Measurements from ENCODE around the gene DYRK4. TPM values are rescaled to one million over a fixed set of nuclear protein-coding genes. Genes with fewer than 3 reads are reported as not detected.

Gene DYRK4
- polyA plus RNA-seq, 3 donors: 17.4 to 26.9 (median 22.4) TPM

DNA sequence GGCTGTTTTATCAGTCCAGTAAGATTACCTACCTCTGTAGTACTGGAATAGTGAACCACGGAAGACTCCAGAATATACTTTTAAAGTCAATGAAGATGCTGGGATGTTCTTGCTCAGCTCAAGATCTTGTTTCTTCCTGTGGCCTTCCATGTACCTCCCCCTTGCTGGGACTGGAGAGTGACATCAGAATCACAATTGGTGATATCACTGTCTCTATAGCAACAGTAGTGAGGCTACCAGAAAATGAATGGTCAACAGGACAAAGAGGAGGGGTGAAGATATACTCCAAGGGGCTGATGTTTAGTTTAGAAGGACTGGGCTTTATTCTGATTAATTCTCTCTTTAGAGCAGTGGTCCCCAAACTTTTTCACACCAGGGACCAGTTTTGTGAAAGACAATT, 83.0 kb downstream of the DYRK4 start:
- Mint-ChIP-seq H3K27me3 (ENCODE audit: low read depth in 3 of 3) (peaks cover 8 to 20% (median 12%) of the 10 kb centered on the region in 3 donors), H3K36me3 (no peaks in the 10 kb centered on the region), H3K4me3 (no peak overlapping the region), H3K27ac (no peak overlapping the region), H3K9me3 (peaks cover 0 to 2% (median 0%) of the 10 kb centered on the region in 7 donors), H3K4me1 (peaks cover 16% of the 10 kb centered on the region)
- DNase-seq: no peak
- intact Hi-C loops (cut with micrococcal nuclease): loop anchor here in 1 of 2 donors (10.0 kb wide), 1 partner anchor 320 kb away; the partner anchor contains the start of gene TIGAR
- no peaks in the 10 kb centered on the region for H3K9me3 ChIP-seq (replicated peaks in 1 of 2; ENCODE audit: control insufficient read depth in 1 of 2, insufficient read depth in 1 of 2, low read length in 2 of 2)
- H3K9ac ChIP-seq (ENCODE audit: insufficient read depth, low read length, poor library complexity, severe bottlenecking): no peak overlapping the region
- peaks cover 14% of the 10 kb centered on the region for H3K79me2 ChIP-seq (ENCODE audit: insufficient read depth, low read length)
- no peaks in the 10 kb centered on the region for H3K36me3 ChIP-seq (replicated peaks in 1 of 2; ENCODE audit: control insufficient read depth in 1 of 2, insufficient read depth in 2 of 2, low read length in 2 of 2)
- H3K27me3 ChIP-seq (ENCODE audit: control insufficient read depth in 2 of 2, insufficient read depth in 2 of 2, low read length in 2 of 2): no peaks in the 10 kb centered on the region
- no CpG with 5 or more reads among the region's 1 CpG for WGBS (ENCODE audit: insufficient coverage)
- H4K20me1 ChIP-seq (ENCODE audit: insufficient read depth, low read length): no peaks in the 10 kb centered on the region
- no peak overlapping the region for H3K4me3 ChIP-seq (replicated peaks in 1 of 3; ENCODE audit: low read depth in 2 of 3, low read length in 3 of 3)
- H3K27ac ChIP-seq (ENCODE audit: low read depth in 1 of 2, low read length in 2 of 2): no peak overlapping the region
- peaks cover 15 to 17% of the 10 kb centered on the region in 2 donors for H3K4me1 ChIP-seq (ENCODE audit: control insufficient read depth in 1 of 2, insufficient read depth in 2 of 2, low read length in 2 of 2)
- H2AFZ ChIP-seq (ENCODE audit: insufficient read depth, low read depth, low read length, poor library complexity, severe bottlenecking): no peak overlapping the region
- H3K4me2 ChIP-seq (replicated peaks; ENCODE audit: extremely low read depth, low read length, poor library complexity, severe bottlenecking): no peak overlapping the region
- TF ChIP-seq, protein P1, sequence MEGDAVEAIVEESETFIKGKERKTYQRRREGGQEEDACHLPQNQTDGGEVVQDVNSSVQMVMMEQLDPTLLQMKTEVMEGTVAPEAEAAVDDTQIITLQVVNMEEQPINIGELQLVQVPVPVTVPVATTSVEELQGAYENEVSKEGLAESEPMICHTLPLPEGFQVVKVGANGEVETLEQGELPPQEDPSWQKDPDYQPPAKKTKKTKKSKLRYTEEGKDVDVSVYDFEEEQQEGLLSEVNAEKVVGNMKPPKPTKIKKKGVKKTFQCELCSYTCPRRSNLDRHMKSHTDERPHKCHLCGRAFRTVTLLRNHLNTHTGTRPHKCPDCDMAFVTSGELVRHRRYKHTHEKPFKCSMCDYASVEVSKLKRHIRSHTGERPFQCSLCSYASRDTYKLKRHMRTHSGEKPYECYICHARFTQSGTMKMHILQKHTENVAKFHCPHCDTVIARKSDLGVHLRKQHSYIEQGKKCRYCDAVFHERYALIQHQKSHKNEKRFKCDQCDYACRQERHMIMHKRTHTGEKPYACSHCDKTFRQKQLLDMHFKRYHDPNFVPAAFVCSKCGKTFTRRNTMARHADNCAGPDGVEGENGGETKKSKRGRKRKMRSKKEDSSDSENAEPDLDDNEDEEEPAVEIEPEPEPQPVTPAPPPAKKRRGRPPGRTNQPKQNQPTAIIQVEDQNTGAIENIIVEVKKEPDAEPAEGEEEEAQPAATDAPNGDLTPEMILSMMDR (IDR thresholded peaks at IDR 0.05): no peak

GRCh38 chr12:4648104-4648500, 86.1 kb downstream of the DYRK4 start:
- Histone ChIP-seq H2AFZ (ENCODE audit: insufficient read depth, low read depth, low read length, poor library complexity, severe bottlenecking) (peak overlapping the region; percentile 91), H3K79me2 (ENCODE audit: insufficient read depth, low read length) (peaks cover 44% of the 10 kb centered on the region), H3K9ac (ENCODE audit: insufficient read depth, low read length, poor library complexity, severe bottlenecking) (peak overlapping the region; percentile 86), H3K4me3 (replicated peaks in 1 of 3; ENCODE audit: low read depth in 2 of 3, low read length in 3 of 3) (peak overlapping the region; percentile 80 to 100 (median 90)), H3K4me2 (replicated peaks; ENCODE audit: extremely low read depth, low read length, poor library complexity, severe bottlenecking) (peak overlapping the region; percentile 95), H3K36me3 (replicated peaks in 1 of 2; ENCODE audit: control insufficient read depth in 1 of 2, insufficient read depth in 2 of 2, low read length in 2 of 2) (peaks cover 0 to 10% of the 10 kb centered on the region in 2 donors), H4K20me1 (ENCODE audit: insufficient read depth, low read length) (peaks cover 19% of the 10 kb centered on the region), H3K4me1 (ENCODE audit: control insufficient read depth in 1 of 2, insufficient read depth in 2 of 2, low read length in 2 of 2) (peaks cover 17 to 20% of the 10 kb centered on the region in 2 donors), H3K27ac (ENCODE audit: low read depth in 1 of 2, low read length in 2 of 2) (peak overlapping the region in 1 of 2 donors; percentile 95), H3K27me3 (ENCODE audit: control insufficient read depth in 2 of 2, insufficient read depth in 2 of 2, low read length in 2 of 2) (no peaks in the 10 kb centered on the region), H3K9me3 (replicated peaks in 1 of 2; ENCODE audit: control insufficient read depth in 1 of 2, insufficient read depth in 1 of 2, low read length in 2 of 2) (no peaks in the 10 kb centered on the region)
- Mint-ChIP-seq H3K4me3 (peak overlapping the region; percentile 94), H3K27ac (peak overlapping the region; percentile 51 to 97 (median 93)), H3K36me3 (peaks cover 0 to 5% of the 10 kb centered on the region in 2 donors), H3K27me3 (ENCODE audit: low read depth in 3 of 3) (peaks cover 6 to 15% (median 10%) of the 10 kb centered on the region in 3 donors), H3K4me1 (peaks cover 32% of the 10 kb centered on the region), H3K9me3 (peaks cover 0 to 2% (median 0%) of the 10 kb centered on the region in 7 donors)
- WGBS (ENCODE audit: insufficient coverage): 5% methylated on average over 2 of the region's 4 CpGs
- peak; percentile 27 to 66 (median 66) for DNase-seq
- intact Hi-C loops (cut with micrococcal nuclease): loop anchor here in 1 of 2 donors (10.0 kb wide), 1 partner anchor 323 kb away; the partner anchor contains the start of gene TIGAR
- TF ChIP-seq, protein P1 (IDR thresholded peaks at IDR 0.05): no peak

Data from CD14-positive monocyte (primary cell).